Left lung (tissue), 10 donors: Measurements from ENCODE around the gene EML6. TPM values are rescaled to one million over a fixed set of nuclear protein-coding genes. Genes with fewer than 3 reads are reported as not detected.

ENCODE experiments used
- ATAC-seq: fragments of 200-7000 bp; cut with Tn5 transposase; one replicate; pipeline ENCODE4 v1.9.1; 2020; ENCODE audit warnings: moderate library complexity
- DNase-seq, 4 donors: peaks; one replicate each; pipeline ENCODE4 v3.0.0-alpha.2; 2013 to 2020
- H3K27ac ChIP-seq, 2 donors: fragments of 200-600 bp; sonication (generic) in 1 of 2; one replicate each; pipeline versions ENCODE4 v1.5.0 to v1.8.0; 2020 to 2021
- H3K27me3 ChIP-seq, 2 donors: fragments of 200-600 bp; sonication (generic) in 1 of 2; one replicate each; pipeline versions ENCODE4 v1.5.0 to v1.8.0; 2020 to 2021
- H3K36me3 ChIP-seq, 2 donors: fragments of 200-600 bp; sonication (generic) in 1 of 2; one replicate each; pipeline versions ENCODE4 v1.5.0 to v1.8.0; 2020 to 2021
- H3K4me1 ChIP-seq, 2 donors: fragments of 200-600 bp; one replicate each; pipeline ENCODE4 v1.8.0; 2021
- H3K4me3 ChIP-seq, 2 donors: fragments of 200-600 bp; sonication (generic) in 1 of 2; one replicate each; pipeline versions ENCODE4 v1.5.0 to v1.8.0; 2020 to 2021; ENCODE audit warnings: mild to moderate bottlenecking in 1 of 2
- H3K9me3 ChIP-seq, 2 donors: fragments of 200-600 bp; sonication (generic) in 1 of 2; one replicate each; pipeline versions ENCODE4 v1.5.0 to v1.8.0; 2020 to 2021
- intact Hi-C, 2 donors: fragments of 100-400 bp; cut with DNase I; formaldehyde crosslinking; loops; one replicate each; pipeline versions ENCODE4 v1.11.2 to v1.14.2; 2022
- polyA plus RNA-seq, 6 donors: library from polyadenylated mRNA; unstranded; fragments of 120-200 nt; gene quantifications; one replicate each; pipeline ENCODE4 v1.2.1, GENCODE V29; 2013; ENCODE audit not compliant: insufficient read length in 6 of 6
- total RNA-seq, 2 donors: library from RNA; stranded (reverse); fragmentation: NEBNext Ultra II Directional; extraction: Animal tissue kit (Norgen Biotek cat#: 25700); gene quantifications; one replicate each; pipeline ENCODE4 v1.2.1, GENCODE V29; 2021
- TF ChIP-seq, protein P1 (sequence below), 2 donors: fragments of 200-600 bp; sonication (generic) in 1 of 2; IDR thresholded peaks; one replicate each; pipeline versions ENCODE4 v1.5.0 to v1.8.0; 2021; ENCODE audit warnings: antibody characterized with exemption in 2 of 2
- donor health status: DM: no; HTN: yes; CAD: no.
- donor health status: DM: no; HTN: no; CAD: no.

Gene EML6
- total and polyA plus RNA-seq, 8 donors, result 0.73 to 2.2 (median 1.3) TPM

DNA sequence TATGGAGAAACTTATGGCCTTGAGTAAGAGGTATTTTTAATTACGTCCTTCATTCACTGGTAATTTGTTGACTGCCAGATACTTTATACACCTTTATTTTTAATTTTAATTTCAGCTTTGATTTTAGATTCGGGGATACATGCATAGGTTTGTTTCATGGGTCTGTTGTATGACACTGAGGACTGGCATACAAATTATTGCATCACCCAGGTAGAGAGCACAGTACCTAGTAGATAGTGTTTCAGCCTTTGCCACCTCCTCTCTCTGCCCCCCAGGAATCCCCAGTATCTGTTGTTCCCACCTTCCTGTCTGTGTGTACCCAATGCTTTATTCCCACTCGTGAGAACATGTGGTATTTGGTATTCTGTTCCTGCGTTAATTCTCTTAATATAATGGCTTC is 188.8 kb downstream of the EML6 start:
- H3K27ac ChIP-seq, result no peak overlapping the region
- TF ChIP-seq, protein P1, sequence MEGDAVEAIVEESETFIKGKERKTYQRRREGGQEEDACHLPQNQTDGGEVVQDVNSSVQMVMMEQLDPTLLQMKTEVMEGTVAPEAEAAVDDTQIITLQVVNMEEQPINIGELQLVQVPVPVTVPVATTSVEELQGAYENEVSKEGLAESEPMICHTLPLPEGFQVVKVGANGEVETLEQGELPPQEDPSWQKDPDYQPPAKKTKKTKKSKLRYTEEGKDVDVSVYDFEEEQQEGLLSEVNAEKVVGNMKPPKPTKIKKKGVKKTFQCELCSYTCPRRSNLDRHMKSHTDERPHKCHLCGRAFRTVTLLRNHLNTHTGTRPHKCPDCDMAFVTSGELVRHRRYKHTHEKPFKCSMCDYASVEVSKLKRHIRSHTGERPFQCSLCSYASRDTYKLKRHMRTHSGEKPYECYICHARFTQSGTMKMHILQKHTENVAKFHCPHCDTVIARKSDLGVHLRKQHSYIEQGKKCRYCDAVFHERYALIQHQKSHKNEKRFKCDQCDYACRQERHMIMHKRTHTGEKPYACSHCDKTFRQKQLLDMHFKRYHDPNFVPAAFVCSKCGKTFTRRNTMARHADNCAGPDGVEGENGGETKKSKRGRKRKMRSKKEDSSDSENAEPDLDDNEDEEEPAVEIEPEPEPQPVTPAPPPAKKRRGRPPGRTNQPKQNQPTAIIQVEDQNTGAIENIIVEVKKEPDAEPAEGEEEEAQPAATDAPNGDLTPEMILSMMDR (IDR thresholded peaks at IDR 0.05), result no peak
- intact Hi-C loops, result no loop called here

DNA sequence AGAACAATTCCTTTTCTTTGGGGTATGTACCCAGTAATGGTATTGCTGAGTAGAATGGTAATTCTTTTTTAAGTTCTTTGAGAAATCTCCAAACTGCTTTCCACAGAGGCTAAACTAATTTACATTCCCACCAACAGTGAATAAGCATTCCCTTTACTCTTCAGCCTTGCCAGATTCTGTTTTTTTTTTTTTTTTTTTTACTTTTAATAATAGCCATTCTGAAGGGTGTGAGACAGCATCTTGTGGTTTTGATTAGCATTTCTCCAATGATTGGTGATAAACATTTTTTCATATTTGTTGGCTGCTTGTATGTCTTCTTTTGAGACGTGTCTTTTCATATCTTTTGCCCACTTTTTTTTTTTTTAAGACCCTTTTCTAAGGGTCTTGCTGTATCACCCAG is 189.4 kb downstream of the EML6 start:
- intact Hi-C loops, result no loop called here

More for the DNA sequence above, 188.8 kb downstream of the EML6 start:
- DNase-seq, result no peak
- Histone ChIP-seq H3K27me3 (no peaks in the 10 kb centered on the region), H3K9me3 (no peaks in the 10 kb centered on the region), H3K4me1 (no peaks in the 10 kb centered on the region), H3K36me3 (no peaks in the 10 kb centered on the region), H3K4me3 (no peak overlapping the region)
- no peak for ATAC-seq

DNA sequence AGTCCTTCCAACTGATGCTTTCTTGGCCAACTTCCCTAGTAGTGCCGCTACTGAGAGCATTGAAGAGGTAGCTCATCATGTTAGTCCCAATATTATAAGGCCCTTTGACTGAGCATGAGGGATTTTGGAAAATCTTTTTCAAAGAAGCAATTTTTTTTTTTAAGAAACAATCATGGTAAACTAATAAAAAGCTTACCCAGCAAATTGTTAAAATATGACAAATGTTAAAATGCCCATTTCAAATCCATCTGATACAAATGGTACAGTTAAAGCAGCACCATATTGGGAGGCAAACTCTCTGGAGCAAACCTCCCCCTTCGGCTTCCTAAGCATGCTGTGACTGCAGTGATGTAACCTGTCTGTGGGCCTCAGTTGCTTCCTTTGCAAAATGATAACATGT is 191.2 kb downstream of the EML6 start:
- H3K27me3 ChIP-seq, result no peaks in the 10 kb centered on the region
- no peaks in the 10 kb centered on the region for H3K36me3 ChIP-seq
- TF ChIP-seq, protein P1 (IDR thresholded peaks at IDR 0.05), result no peak
- ATAC-seq (no peak), DNase-seq (no peak)
- H3K27ac ChIP-seq, result no peak overlapping the region
- no peak overlapping the region for H3K4me3 ChIP-seq
- no peaks in the 10 kb centered on the region for H3K9me3 ChIP-seq
- H3K4me1 ChIP-seq, result no peaks in the 10 kb centered on the region
- intact Hi-C loops, result no loop called here

More for the DNA sequence above, 189.4 kb downstream of the EML6 start:
- H3K27me3 ChIP-seq, result no peaks in the 10 kb centered on the region
- no peak overlapping the region for H3K4me3 ChIP-seq
- H3K27ac ChIP-seq, result no peak overlapping the region
- ATAC-seq (no peak), DNase-seq (no peak)
- TF ChIP-seq, protein P1 (IDR thresholded peaks at IDR 0.05), result no peak
- H3K9me3 ChIP-seq, result no peaks in the 10 kb centered on the region
- no peaks in the 10 kb centered on the region for H3K36me3 ChIP-seq
- no peaks in the 10 kb centered on the region for H3K4me1 ChIP-seq

- no peaks in the 10 kb centered on the region for H3K4me1 ChIP-seq
- ATAC-seq (no peak), DNase-seq (no peak)
- H3K9me3 ChIP-seq, result no peaks in the 10 kb centered on the region
- TF ChIP-seq, protein P1 (IDR thresholded peaks at IDR 0.05), result no peak
- intact Hi-C loops, result no loop called here
- no peaks in the 10 kb centered on the region for H3K36me3 ChIP-seq
- no peak overlapping the region for H3K27ac ChIP-seq
- no peak overlapping the region for H3K4me3 ChIP-seq
- no peaks in the 10 kb centered on the region for H3K27me3 ChIP-seq
Measured at GRCh38 chr2:54915101-54915500, 191.6 kb downstream of the EML6 start.

DNA sequence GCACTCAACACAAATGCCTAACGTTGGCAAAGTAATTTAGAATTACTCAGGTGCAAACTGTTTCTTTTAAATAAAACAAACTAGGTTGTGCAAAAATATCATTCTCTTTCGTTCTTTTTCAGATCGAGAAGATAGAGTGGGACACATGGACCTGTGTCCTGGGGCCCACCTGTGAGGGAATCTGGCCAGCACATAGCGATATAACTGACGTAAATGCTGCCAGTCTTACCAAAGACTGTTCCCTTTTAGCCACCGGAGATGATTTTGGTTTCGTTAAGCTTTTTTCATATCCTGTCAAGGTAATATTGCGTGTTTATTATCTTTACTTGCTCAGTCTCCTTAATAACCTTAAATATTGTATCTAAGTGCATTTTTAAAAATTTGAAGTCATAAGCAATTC is 193.2 kb downstream of the EML6 start:
- TF ChIP-seq, protein P1 (IDR thresholded peaks at IDR 0.05), result no peak
- H3K27ac ChIP-seq, result no peak overlapping the region
- DNase-seq (no peak), ATAC-seq (no peak)
- no peak overlapping the region for H3K4me3 ChIP-seq
- intact Hi-C loops, result no loop called here
- H3K27me3 ChIP-seq, result no peaks in the 10 kb centered on the region
- no peaks in the 10 kb centered on the region for H3K4me1 ChIP-seq
- peaks cover 0 to 9% of the 10 kb centered on the region in 2 donors for H3K9me3 ChIP-seq
- no peaks in the 10 kb centered on the region for H3K36me3 ChIP-seq
